Activated gamma-delta T cell treated with anti-CD3 and anti-CD28 coated beads, Interleukin-2, amount 50 U/mL, for 16 hours (primary cell): ENCODE measurements around the gene SLC5A3.

Source experiments
- DNase-seq: peaks from one replicate; pipeline ENCODE4 v3.0.0-alpha.2; 2020; ENCODE audit warnings: low read depth

SLC5A3 gene

DNA sequence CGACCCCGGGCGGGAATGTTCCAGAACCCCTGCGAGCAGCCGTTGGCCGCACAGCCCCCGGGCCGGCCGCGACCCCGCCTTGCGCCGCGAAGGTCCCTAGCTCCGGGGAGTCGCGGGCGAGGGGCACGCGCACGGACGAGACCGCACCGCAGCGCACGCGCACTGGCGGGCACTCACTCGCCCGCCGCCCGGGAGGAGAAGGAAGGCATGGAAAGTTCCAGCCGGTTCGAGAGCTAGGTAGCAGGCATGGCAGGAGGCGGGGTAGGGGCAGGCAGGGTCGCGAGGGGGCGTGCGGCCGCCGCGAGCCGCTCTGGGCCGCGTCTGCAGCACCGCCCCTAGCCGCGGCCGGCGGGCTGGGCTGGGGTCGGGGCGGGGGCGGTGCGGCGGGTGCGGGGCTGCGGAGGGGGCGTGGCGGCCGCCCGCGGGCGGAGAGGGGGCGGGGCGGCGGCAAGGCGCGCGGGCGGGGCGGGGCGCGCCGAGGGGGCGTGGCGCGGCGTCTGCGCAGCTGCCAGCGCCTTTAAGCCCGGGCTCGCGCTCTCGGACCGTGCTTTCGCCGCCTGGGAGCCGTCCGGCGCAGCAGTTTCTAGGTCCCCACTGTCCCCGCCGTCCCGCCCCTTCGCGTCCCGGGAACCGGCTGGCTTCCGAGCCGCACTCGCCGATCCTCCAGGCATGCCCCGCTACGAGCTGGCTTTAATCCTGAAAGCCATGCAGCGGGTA is at the start of gene SLC5A3, which contains the start of gene MRPS6:
SLC5A3 (plus strand) TSS at position 547 of the 717 bp plus-strand sequence. CDS start 21,621 bp downstream, outside the sequence.
MRPS6 (plus strand) TSS at position 547 of the 717 bp plus-strand sequence; CDS start at position 670, 123 bp downstream.
- DNase-seq = peak; percentile 47

DNA sequence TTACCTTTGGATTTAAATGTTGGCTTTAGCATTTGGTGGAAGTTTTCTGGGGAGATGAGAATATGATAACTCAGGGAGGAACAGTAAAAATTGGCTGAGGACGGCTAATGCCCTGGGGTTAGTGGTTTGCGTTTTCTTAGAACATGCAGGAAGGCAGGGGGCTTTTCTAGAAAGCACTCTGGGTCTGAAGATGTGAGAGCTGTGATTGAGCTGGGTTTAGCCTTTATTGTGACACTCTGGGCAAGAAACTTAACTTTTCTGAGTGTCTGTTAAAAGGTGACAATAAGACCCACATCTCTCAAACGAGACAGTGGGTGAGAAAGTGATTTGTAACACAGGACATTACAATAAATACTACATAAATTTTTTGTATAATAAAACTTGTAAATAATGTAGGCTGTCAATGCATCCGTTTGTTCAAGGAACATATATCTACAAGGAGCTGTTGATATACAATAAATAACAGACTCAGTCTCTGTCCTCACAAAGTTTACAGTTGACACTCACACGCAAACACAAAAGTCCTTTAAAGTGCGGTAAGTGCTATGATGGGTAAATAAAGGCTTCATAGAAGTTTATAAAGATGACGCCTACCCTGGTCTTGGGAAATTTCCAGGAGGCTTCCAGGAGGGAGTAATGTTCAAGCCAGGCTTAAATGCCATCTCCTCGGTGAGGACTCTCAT is 49.5 kb upstream of the SLC5A3 start:
- DNase-seq = no peak

DNA sequence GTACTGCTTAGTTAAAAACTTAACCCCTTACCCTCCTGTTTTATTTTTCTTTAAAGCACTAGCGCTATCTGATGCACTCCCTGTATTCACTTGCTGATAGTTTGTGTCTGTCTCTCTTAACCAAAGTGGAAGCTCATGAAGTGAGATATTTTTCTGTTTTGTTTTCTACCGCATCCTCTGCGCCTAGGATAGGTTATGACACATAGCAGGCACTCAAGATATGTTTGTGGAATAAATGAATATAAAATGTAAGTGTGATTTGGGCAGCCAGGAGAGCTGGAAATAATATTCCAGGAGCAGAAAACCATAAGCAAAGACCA is 49.0 kb upstream of the SLC5A3 start:
- no peak for DNase-seq

DNA sequence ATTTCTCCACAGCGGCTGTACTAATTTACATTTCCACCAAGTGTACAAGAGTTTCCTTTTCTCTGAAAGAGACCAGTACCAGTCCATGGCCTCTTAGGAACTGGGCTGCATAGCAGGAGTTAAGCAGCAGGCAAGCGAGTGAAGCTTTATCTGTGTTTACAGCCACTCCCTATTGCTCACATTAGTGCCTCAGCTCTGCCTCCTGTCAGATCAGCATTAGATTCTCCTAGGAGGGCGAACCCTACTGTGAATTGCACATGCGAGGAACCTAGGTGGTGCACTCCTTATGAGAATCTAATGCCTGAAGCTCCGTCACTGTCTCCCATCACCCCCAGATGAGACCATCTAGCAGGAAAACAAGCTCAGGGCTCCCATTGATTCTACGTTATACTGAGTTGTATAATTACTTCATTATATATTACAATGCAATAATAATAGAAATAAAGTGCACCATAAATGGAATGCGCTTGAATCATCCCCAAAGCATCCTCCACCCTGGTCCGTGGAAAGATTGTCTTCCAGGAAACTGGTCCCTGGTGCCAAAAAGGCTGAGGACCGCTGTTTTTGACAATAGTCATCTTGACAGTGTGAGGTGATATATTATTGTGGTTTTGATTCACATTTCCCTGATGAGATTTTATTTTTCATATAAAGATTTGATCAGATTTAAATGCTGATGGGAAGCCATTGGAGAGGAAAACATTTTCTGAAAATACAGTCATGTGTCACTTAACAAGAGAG is 45.5 kb upstream of the SLC5A3 start:
- no peak for DNase-seq

DNA sequence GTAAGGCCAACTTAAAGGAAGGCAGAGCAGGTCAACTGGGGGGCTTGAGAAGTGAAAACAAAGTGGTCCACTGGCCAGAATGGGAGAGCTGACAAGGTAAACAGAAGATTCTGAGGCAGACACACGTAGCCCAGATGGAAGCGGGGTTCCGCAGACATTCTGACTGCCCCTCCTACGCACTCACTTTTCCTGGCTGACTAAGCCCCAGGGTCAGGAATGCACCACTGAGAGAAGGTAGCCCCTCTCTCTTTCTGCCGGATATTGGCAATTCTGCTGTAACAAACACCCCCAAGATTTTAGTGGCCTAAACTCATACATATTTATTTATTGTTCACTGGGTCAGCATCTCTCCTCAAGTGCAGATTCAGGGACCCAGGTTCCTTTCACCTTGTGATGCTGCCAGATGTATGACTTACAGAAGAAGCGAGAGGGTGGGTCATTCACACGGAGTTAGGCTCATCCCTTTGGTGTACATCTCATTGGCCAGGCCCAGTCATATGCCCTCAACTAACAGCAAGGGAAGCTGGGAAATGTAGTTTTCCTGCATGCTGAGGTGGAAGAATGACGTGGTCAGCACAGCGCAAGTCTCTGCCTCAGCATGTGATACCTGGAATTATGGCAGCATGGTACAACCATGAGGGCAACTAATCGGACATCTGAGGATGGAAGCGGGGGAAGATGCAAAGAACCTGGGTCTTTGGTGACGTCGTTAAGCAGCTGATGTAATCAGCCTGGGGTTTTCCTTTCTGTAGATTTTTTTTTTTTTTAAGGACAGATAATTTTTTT is 43.4 kb upstream of the SLC5A3 start:
- peak; percentile 32 for DNase-seq

DNA sequence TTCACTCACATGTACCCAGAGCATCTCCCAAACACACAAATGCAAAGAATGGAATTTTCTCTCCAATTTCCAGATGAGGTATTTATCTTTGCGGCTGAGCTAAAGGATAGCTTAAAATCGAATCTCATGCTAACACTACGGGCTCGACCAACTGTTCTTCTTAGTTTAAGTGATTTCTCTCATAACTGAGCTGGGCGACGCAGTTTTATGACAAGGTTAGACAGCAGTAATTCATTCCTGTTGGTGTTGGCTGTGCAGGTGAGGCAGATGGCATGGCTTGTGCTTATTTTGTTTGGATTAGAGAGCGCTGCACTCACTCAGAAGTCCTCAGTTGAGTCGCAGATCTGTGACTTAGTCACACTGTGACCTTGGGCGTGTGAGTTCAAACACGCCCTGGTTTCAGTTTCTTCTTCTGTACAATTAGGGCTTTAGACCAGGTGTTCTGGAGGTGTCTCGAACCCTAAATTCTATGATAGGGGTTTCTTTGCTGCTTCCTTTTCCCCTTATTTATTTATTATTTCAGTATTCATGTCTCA is 41.5 kb upstream of the SLC5A3 start:
- DNase-seq = no peak

DNA sequence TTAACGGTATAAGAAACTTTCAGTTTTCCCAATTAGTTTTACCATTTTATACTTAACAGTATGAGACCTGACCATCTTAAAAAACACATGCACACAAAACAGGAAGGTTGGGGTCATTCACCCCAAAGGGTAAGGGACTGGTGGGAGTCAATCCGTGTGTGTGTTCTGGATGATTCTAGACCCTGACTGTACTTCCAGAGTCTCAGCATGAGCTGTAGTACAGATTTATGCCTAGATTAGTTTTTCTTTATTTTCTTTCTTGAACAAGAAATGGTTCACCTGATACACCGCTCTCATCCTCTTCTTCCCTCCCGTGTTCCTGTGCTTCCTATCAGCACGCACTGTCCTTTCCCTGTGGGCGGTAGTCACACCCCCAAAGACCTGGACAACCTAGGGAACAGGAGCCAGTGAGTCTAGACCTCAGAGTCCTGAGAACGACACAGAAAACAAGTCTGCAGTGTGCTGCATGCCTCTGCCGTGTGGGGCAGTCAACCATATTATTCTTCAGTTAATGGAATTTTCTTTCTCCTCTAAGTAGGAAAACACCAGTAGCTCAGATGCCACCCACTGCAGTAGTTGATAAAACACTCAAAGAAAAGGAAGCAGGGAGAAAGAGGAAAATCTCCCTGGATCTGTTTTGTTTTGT is 38.9 kb upstream of the SLC5A3 start:
- DNase-seq = no peak

DNA sequence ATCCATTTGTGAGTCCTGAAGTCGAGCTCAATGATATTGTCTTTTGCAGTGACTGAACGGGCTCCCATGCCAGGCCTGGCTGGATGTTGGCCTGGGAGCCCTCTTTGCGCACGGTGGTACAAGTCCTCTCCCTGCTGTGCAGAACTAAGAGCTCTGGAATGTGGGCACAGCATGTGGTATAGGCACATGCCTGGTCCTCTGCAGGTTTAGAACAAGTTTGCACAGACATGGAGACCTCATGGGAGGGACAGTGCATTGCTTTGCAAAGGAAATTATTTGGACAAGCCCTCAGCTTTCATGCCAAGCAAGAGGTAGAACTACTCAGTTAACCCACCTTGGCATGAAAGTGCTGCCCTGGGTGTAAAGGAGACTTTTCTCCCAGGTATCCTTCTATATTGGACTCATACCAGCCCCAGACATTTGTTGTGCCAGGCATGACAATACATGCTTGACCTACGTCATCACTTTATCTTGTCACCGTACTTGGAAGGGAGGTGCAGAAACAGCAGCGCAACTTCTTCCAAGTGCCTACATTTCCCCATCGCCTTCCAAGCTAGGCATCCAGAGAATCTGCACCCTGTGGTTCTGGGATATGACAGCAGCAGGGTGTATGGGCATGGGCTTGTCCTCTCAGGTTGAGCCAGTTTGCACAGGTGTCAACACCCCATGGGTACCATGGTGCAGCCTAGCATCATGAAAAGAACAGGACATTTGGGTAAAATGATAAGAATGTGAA is 37.6 kb upstream of the SLC5A3 start:
- no peak for DNase-seq

DNA sequence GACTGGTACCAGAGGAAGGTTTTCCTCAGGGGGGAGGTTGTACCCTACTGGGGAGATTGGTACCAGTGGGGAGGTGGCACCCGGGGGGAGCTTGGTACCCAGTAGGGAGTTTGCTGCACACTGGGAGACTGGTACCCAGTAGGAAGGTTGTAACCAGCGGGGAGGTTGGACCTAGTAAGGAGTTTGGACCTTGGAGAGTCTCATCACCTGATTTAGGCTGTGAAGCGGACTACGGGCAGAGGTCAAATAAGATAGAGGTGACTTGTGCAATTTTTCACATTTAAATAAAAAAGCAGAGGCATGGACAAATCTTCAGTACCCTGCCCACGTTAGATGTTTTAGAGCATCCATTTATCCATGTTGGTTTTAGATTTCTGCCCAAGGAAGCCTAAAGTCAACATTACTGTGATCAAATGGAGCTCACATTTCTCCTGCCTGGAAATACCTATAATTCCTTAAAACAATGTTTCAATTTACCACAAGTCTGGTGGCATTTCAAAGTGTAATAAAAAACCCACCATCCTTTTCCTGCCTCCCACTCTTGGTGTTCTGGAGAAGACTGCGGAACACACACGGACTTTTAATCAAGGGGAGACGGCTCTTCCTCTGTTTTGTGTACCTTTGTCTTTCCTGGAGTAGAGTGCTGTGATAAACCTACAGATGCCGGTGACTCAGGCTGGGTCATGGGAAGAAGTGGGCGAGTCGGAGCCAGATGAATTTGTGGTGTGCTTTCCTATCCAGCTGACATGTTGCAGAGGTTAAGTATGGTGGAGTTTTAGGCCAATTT is 36.2 kb upstream of the SLC5A3 start:
- DNase-seq = no peak

DNA sequence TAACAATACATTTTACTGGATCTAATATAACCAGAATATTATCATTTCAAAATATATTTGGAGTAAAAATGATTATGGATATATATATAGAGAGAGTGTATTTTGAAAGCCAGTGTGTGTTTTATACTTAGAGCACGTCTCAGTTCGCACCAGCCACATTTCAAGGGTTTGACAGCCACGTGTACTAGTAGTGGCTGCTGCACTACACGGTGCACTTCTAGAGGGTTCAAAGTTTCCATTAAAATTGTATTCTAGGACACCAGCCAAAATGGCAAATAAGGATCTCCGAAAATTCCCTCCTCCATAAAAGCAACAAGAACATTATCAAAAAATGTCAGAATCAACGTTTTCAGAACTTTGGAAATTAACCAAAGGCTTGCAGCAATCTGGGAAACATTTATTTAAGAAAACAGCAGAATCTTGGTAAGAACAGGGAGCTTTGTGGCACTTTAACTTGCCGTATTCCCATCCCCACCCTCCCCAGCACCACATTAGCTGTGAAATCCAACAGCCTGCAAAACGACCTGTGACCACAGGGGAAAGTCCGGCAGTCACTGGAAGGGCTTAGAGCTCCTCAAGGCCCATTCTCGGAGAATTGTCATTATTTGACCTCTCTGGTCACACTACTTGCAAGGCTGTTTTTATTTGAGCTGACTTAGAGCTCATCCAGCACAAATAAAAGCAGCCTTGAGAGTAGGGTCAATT is 33.5 kb upstream of the SLC5A3 start:
- DNase-seq = no peak

DNA sequence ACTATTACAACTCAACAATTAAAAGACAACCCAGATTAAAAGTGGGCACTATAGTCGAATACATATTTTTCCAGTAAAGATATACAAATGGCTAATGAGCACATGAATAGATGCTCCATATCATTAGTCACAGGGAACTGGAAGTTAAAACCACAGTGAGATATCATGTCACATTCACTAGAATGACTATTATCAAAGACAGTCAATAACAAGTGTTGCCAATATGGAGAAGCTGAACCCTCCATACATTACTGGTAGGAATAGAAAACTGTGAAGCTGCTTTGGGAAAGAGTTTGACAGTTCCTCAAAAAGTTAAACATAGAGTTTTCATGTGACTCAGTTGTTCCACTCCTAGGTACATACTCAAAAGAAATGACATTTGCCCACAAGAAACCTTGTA is 30.6 kb upstream of the SLC5A3 start:
- DNase-seq = no peak

DNA sequence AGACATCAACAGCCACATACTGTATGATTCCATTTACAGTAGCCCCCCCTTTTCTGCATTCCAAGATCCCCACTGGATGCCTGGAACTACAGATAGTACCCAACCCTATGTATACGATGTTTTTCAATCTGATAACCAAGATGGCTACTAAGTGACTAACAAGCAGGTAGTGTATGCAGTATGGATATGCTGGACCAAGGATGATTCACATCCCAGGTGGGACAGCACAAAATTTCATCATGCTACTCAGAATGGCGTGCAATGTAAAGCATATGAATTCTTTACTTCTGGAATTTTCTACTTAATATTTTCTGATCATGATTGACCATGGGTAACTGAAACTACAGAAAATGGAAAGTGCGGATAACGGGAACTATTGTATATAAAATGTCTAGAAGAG is 30.0 kb upstream of the SLC5A3 start:
- DNase-seq = no peak

DNA sequence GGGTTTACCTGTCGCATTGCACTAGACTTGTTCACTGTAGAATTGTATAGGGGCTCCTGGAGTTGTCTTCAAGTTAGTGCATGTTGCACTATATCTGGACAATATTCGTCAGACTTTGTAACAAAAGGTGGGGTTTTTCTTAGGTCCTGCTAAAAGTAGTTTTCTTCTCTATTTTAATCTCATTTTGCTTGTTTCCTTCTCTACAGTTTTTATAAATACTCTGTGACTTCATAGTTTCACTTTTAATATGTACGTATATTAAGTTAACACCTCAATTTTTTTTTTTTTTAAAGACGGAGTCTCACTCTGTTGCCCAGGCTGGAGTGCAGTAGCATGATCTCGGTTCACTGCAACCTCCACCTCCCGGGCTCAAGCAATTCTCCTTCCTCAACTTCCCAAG is 26.5 kb upstream of the SLC5A3 start:
- no peak for DNase-seq

DNA sequence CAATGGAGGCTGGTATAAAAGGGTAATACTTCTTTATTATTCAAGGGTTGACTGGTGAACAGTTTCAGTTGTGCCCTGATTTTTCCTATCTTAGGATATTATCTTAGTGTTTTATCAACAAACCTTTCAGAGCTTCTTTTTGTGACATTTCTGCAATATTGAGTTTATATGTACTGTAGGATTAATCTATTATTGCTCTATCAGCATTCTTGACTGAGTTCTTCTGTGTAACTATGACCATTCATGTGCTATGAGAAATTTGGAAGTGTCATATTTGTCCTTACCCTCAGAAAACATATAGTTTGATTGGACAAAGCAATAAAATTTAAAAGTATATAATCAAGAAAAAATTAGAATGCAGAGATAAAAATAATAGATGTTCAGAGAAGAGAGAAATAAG is 25.5 kb upstream of the SLC5A3 start:
- DNase-seq = no peak

DNA sequence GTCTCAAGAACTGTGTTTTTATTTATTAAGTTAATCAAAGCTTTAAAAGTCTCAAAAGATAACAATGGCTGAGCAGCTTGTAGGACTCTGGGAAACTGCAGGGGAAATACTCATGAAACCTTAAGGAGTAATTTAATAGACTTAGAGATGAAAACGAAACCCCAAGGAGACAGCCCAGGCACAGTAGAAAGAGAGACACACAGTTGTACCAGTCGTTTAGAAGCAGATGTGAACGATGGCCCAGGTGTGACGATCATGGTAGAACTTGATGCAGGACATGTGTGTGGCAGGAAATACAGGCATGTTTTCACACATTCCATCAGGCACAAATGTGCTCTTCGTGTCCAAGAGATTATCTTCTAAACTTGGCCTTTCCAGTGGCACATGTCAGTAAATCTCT is 21.2 kb upstream of the SLC5A3 start:
- no peak for DNase-seq

DNA sequence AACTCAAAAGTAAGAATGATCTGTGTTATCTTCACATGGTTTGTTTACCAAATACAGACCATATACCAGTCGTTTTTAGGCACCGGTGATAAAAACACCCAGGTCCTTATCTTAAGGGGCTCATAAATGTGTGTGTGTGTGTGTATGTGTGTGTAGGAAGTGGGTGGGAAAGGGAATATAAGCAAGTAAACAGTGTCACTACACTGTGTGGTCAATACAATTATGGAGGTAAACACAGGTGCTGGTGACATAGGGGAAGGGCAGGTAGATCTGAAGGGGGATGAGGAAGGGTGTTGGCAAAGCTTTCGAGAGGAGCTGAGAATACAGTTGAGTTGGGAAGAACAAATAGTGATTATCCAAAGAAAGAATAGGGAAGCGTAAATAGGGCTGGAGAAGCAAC is 19.1 kb upstream of the SLC5A3 start:
- no peak for DNase-seq

DNA sequence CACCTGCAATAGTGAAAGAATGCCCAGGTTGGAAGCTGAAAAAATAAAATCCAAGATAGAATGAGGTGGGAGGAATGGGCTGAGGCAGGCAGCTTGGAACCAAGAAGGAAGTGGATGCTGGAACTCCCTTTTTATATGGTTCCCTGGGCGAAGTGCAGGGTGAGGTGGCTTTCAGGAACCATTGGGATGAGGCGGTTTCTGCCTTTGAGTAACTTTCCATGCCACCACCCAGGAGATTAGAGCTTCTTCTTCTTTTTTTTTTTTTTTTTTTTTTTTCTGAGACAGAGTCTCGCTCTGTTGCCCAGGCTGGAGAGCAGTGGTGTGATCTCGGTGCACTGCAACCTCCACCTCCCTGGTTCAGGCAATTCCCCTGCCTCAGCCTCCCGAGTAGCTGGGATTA is 17.8 kb upstream of the SLC5A3 start:
- no peak for DNase-seq

DNA sequence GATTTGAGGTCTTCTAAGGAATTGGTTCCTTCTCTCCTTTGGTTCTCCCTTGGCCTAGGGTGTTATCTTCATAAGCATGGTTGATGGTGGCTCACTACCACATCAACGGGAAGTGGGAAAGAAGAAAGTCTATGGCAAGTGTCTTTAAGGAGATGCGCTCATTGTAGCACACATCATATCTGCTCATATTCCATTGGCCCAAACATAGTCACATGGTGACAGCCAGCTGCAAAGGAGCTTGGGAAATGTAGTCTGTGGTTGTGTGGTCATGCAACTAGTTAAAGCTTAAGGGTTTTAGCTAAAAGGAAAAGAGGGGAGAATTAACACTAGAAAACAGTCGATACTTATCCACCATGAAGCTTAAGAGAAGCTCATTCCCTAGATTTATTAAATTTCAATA is 11.4 kb upstream of the SLC5A3 start:
- no peak for DNase-seq

DNA sequence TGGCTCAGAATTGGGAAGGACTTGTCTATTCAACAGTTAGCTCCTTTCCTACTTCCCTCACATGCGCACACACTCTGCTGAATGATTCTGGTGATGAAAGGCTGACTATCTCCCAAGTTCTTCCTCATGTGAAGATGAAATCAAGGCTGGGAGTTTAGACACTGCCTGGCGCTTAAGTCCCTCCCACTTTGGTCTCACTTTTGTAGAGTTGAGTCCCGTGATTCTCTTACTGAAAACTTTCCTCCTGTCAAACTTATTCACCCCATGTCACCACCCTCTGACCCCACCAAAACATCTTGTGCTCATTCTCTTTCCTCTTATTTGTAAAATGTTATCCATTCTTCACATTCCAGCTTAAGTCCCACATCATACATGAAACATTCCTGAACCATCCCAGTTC is 8.4 kb upstream of the SLC5A3 start:
- DNase-seq = no peak
